ENCODE data around the gene EFS. TPM values are rescaled to one million over a fixed set of nuclear protein-coding genes. Genes with fewer than 3 reads are reported as not detected.

Gene EFS
- total RNA-seq, 1 donor from 2014 or later = 32.4 TPM

- no peak for DNase-seq (ENCODE audit: extremely low spot score in 2 of 2)
- no peak overlapping the region for H3K4me3 ChIP-seq
- no peaks in the 10 kb centered on the region for H3K4me1 ChIP-seq
- H3K27ac ChIP-seq = no peak overlapping the region
- H3K9me3 ChIP-seq = no peaks in the 10 kb centered on the region
- H3K27me3 ChIP-seq = no peaks in the 10 kb centered on the region
- no peak for TF ChIP-seq POLR2A (IDR thresholded peaks at IDR 0.05)
- TF ChIP-seq CTCF (IDR thresholded peaks at IDR 0.05) = no peak
- TF ChIP-seq POLR2AphosphoS5 (IDR thresholded peaks at IDR 0.05; ENCODE audit: insufficient read depth in 1 of 2, low read depth in 1 of 2) = no peak
- intact Hi-C loops (cut with DNase I) = no loop called here
- H3K36me3 ChIP-seq = no peaks in the 10 kb centered on the region
Measured at GRCh38 chr14:23399591-23399990, 34.6 kb upstream of the EFS start.

DNA sequence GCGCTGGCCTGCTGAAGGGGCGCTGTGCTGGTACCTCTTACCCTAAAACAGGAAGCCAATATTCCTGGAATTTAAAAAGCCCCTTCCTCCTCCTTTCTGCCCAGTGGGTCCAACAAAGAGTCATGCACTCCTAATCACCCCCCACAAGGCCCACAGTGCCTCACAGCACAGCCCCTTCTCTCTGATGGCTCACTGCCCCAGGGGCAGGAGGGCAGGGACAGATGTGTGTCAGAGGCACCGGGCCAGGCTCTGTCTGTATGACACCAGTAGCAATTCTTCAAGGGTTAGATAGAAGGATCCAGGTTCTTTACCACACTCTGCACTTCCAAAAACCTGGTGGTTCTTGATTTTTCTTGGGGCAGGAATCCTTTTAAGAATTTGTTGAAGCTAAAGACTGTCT is 34.2 kb upstream of the EFS start:
- H3K9me3 ChIP-seq = no peaks in the 10 kb centered on the region
- H3K27me3 ChIP-seq = no peaks in the 10 kb centered on the region
- H3K27ac ChIP-seq = no peak overlapping the region
- no peak overlapping the region for H3K4me3 ChIP-seq
- intact Hi-C loops (cut with DNase I) = no loop called here
- H3K36me3 ChIP-seq = no peaks in the 10 kb centered on the region
- H3K4me1 ChIP-seq = no peaks in the 10 kb centered on the region
- no peak for TF ChIP-seq CTCF (IDR thresholded peaks at IDR 0.05)
- no peak for TF ChIP-seq POLR2A (IDR thresholded peaks at IDR 0.05)
- no peak for TF ChIP-seq POLR2AphosphoS5 (IDR thresholded peaks at IDR 0.05; ENCODE audit: insufficient read depth in 1 of 2, low read depth in 1 of 2)
- DNase-seq (ENCODE audit: extremely low spot score in 2 of 2) = no peak

- no peak overlapping the region for H3K4me3 ChIP-seq
- TF ChIP-seq POLR2A (IDR thresholded peaks at IDR 0.05) (no peak), POLR2AphosphoS5 (IDR thresholded peaks at IDR 0.05; ENCODE audit: insufficient read depth in 1 of 2, low read depth in 1 of 2) (no peak)
- H3K27me3 ChIP-seq = no peaks in the 10 kb centered on the region
- H3K27ac ChIP-seq = no peak overlapping the region
- DNase-seq (ENCODE audit: extremely low spot score in 2 of 2) = no peak
- H3K4me1 ChIP-seq = no peaks in the 10 kb centered on the region
- intact Hi-C loops (cut with DNase I) = no loop called here
- no peaks in the 10 kb centered on the region for H3K9me3 ChIP-seq
- no peaks in the 10 kb centered on the region for H3K36me3 ChIP-seq
Measured at GRCh38 chr14:23398348-23398747, 33.4 kb upstream of the EFS start.

DNA sequence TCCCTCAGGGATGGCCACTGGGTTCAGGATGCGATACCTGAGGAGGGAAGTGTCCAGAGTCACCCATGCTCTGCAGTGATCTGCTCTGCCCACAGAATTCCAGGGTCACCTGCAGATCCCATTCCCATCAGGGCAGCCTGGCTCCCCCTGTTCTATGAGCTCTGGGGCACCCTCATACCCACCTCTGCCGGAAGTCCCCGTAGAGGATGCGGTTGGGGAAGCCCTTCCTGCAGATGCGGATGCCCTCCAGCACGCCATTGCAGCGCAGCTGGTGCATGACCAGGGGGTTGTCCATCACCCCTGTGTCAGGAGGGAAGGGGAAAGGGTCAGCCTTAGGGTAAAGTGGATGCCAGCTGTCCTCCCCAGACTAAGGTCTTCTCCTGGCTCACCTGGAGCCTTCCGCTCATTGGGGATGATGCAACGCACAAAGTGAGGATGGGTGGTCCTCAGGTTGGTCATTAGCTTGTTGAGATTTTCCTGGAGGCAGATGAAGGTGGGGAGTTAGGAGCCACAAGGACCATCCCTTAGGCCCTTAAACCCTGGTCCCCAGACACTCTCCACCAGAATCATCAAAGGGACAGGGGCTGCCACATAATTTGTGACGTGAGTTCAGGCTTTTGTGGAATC is 31.9 kb upstream of the EFS start:
- no peak for TF ChIP-seq CTCF (IDR thresholded peaks at IDR 0.05)
- DNase-seq (ENCODE audit: extremely low spot score in 2 of 2) = no peak
- no peaks in the 10 kb centered on the region for H3K27me3 ChIP-seq
- H3K4me1 ChIP-seq = no peaks in the 10 kb centered on the region
- no peaks in the 10 kb centered on the region for H3K36me3 ChIP-seq
- H3K27ac ChIP-seq = no peak overlapping the region
- no peak overlapping the region for H3K4me3 ChIP-seq
- intact Hi-C loops (cut with DNase I) = no loop called here
- no peaks in the 10 kb centered on the region for H3K9me3 ChIP-seq

DNA sequence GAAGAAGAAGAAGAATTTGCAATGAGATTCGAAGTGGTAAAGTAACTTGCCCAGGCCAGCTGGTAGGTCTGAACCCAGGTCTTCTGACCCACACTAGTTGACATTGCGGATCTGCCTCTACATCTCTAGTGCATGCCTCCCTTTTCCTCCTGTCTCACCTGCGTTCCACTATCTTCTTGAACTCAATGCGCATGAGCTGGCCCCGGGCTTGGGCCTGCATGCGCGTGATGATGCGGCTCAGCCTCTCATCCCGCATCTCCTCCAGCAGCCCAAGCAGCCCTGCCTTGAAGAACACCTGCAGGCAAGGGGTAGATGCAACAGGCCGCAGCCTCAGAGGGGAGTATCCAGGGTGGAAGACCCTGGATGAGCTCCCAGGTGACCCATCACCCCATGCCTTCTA is 31.2 kb upstream of the EFS start:
- no peak overlapping the region for H3K4me3 ChIP-seq
- H3K9me3 ChIP-seq = no peaks in the 10 kb centered on the region
- H3K27me3 ChIP-seq = no peaks in the 10 kb centered on the region
- intact Hi-C loops (cut with DNase I) = no loop called here
- H3K4me1 ChIP-seq = no peaks in the 10 kb centered on the region
- DNase-seq (ENCODE audit: extremely low spot score in 2 of 2) = no peak
- H3K36me3 ChIP-seq = no peaks in the 10 kb centered on the region
- H3K27ac ChIP-seq = no peak overlapping the region
- no peak for TF ChIP-seq POLR2A (IDR thresholded peaks at IDR 0.05)
- no peak for TF ChIP-seq POLR2AphosphoS5 (IDR thresholded peaks at IDR 0.05; ENCODE audit: insufficient read depth in 1 of 2, low read depth in 1 of 2)
- no peak for TF ChIP-seq CTCF (IDR thresholded peaks at IDR 0.05)

Measured in vagina (tissue), 2 donors.